K562 (cell line): Measurements from ENCODE around the gene MYADML2. TPM values are rescaled to one million over a fixed set of nuclear protein-coding genes. Genes with fewer than 3 reads are reported as not detected.

Experiments used
- ATAC-seq: fragments of 200-7000 bp; cut with Tn5 transposase; 3 replicates; pipeline ENCODE4 v1.9.1; 2020; ENCODE audit warnings: moderate library complexity
- BruUV-seq: library from RNA; stranded (reverse); fragments of 400-500 nt; replicated peaks from 2 replicates; lab custom pipeline; 2021; lab: Mats Ljungman, UMichigan
- CTCF ChIA-PET: fragments of 300-600 bp; formaldehyde crosslinking; extraction: SDS; loops from one replicate; lab custom pipeline; 2021; ENCODE audit warnings: low intra/inter-chr PET ratio; lab: Yijun Ruan, JAX
- POLR2A ChIA-PET: fragments of 300-600, 350-650 bp; sonication (Branson Sonifier 250); formaldehyde crosslinking; extraction: SDS; loops from one replicate; lab custom pipeline; 2021; ENCODE audit warnings: antibody characterized with exemption, inconsistent platforms; lab: Yijun Ruan, JAX
- DNase-seq, 4 experiments: peaks; one replicate each; pipeline versions ENCODE4 v3.0.0 to v3.0.0-alpha.2; 2011 to 2018; ENCODE audit warnings: low spot score in 3 of 4, mixed read lengths in 3 of 4; ENCODE audit errors: extremely low read depth in 1 of 4
- FAIRE-seq: peaks from 2 replicates; lab custom pipeline; 2011; peaks lifted over from hg19 to GRCh38; lab: Jason Lieb, UNC
- H2AFZ ChIP-seq: 2 replicates; pipeline ENCODE4 v1.6.0; 2011; ENCODE audit warnings: low read depth, low read length, control low read depth, inconsistent platforms
- H3K27ac ChIP-seq: fragments of 200-600 bp; 3 replicates; pipeline ENCODE4 v1.8.0; 2011; ENCODE audit warnings: low read depth, mild to moderate bottlenecking, control low read depth, inconsistent platforms, low read length, moderate library complexity, mixed read lengths; ENCODE audit errors: extremely low read depth
- H3K27me3 ChIP-seq, 2 experiments: fragments of 300-600 bp in 1 of 2; 2 replicates in 1 of 2; 3 replicates in 1 of 2; pipeline versions ENCODE4 v1.6.0 to v1.8.0; 2011; ENCODE audit warnings: inconsistent platforms in 2 of 2, low read length in 2 of 2, mild to moderate bottlenecking in 1 of 2, mixed read lengths in 1 of 2, moderate library complexity in 1 of 2; ENCODE audit not compliant: control insufficient read depth in 2 of 2, insufficient read depth in 2 of 2
- H3K36me3 ChIP-seq: fragments of 300-600 bp; 3 replicates; pipeline ENCODE4 v1.8.0; 2011; ENCODE audit warnings: mild to moderate bottlenecking, low read length, inconsistent platforms; ENCODE audit not compliant: control insufficient read depth, insufficient read depth
- H3K4me1 ChIP-seq, 2 experiments: fragments of 200-600 bp in 1 of 2; replicated peaks in 1 of 2; 2 replicates in 1 of 2; 3 replicates in 1 of 2; pipeline versions ENCODE4 v1.5.1 to v1.8.0; 2011; ENCODE audit warnings: inconsistent platforms in 2 of 2, low read length in 2 of 2, mild to moderate bottlenecking in 1 of 2, mixed read lengths in 1 of 2, moderate library complexity in 1 of 2; ENCODE audit not compliant: control insufficient read depth in 2 of 2, insufficient read depth in 2 of 2
- H3K4me2 ChIP-seq: 2 replicates; pipeline ENCODE4 v1.6.1; 2011; ENCODE audit warnings: low read length, control low read depth, inconsistent platforms, mixed read lengths; ENCODE audit not compliant: insufficient read depth
- H3K4me3 ChIP-seq: fragments of 200-600 bp; sonication (generic), shearing (Covaris generic); 2 replicates; pipeline ENCODE4 v1.5.1; 2016; ENCODE audit warnings: control low read depth, inconsistent platforms
- H3K79me2 ChIP-seq: fragments of 200-600 bp; 3 replicates; pipeline ENCODE4 v1.8.0; 2011; ENCODE audit warnings: low read length, inconsistent platforms; ENCODE audit not compliant: control insufficient read depth, insufficient read depth
- H3K9ac ChIP-seq, 2 experiments: 2 replicates each; pipeline versions ENCODE4 v1.6.0 to v1.6.1; 2011; ENCODE audit warnings: low read depth in 2 of 2, low read length in 2 of 2, control low read depth in 1 of 2, inconsistent platforms in 1 of 2, mild to moderate bottlenecking in 1 of 2, mixed read lengths in 1 of 2; ENCODE audit not compliant: insufficient read depth in 1 of 2
- H3K9me1 ChIP-seq: one replicate; pipeline ENCODE4 v1.6.0; 2011; ENCODE audit warnings: inconsistent platforms, mild to moderate bottlenecking, low read length, moderate library complexity; ENCODE audit not compliant: control insufficient read depth, insufficient read depth
- H3K9me3 ChIP-seq: replicated peaks from 2 replicates; pipeline ENCODE4 v1.5.1; 2011; ENCODE audit warnings: low read depth, low read length, inconsistent platforms; ENCODE audit not compliant: control insufficient read depth, insufficient read depth
- H4K20me1 ChIP-seq: replicated peaks from 2 replicates; pipeline ENCODE4 v1.6.1; 2011; ENCODE audit warnings: low read length, inconsistent platforms, mixed read lengths; ENCODE audit not compliant: control insufficient read depth, insufficient read depth
- ADNP ChIP-seq: fragments of 200-800 bp; sonication (Bioruptor generic); IDR thresholded peaks from 2 replicates; pipeline ENCODE4 v1.6.1; 2016; ENCODE audit warnings: missing genetic modification characterization, missing compliant biosample characterization
- E2F1 ChIP-seq: sonication (generic); formaldehyde crosslinking; IDR thresholded peaks from 2 replicates; pipeline ENCODE4 v1.8.1; 2023; ENCODE audit warnings: mild to moderate bottlenecking, missing genetic modification reagents, moderate library complexity
- FIP1L1 ChIP-seq: fragments of 200-400 bp; formaldehyde crosslinking; IDR thresholded peaks from 2 replicates; pipeline ENCODE4 v1.6.1; 2018; ENCODE audit warnings: mild to moderate bottlenecking, low read depth, low read length; ENCODE audit not compliant: poor library complexity, severe bottlenecking
- HDAC1 ChIP-seq, 2 experiments: fragments of 450-650 bp; IDR thresholded peaks; 2 replicates each; pipeline ENCODE4 v1.6.1; 2016 to 2017; ENCODE audit warnings: inconsistent platforms in 1 of 2, mild to moderate bottlenecking in 1 of 2, moderate library complexity in 1 of 2
- HDAC8 ChIP-seq: fragments of 450-650 bp; IDR thresholded peaks from 2 replicates; pipeline ENCODE4 v1.6.1; 2016; ENCODE audit warnings: mild to moderate bottlenecking, missing genetic modification characterization, moderate library complexity, missing compliant biosample characterization
- HMGN3 ChIP-seq: IDR thresholded peaks from 2 replicates; pipeline ENCODE4 v1.6.1; 2011; ENCODE audit warnings: borderline replicate concordance, low read depth, mild to moderate bottlenecking, mixed read lengths, low read length; ENCODE audit not compliant: insufficient read length; ENCODE audit errors: extremely low read depth
- MYNN ChIP-seq, 2 experiments: sonication (generic); formaldehyde crosslinking in 1 of 2; IDR thresholded peaks; 2 replicates each; pipeline versions ENCODE4 v1.5.0 to v1.6.1; 2016 to 2020; ENCODE audit warnings: antibody characterized with exemption in 1 of 2, missing genetic modification reagents in 1 of 2
- NR3C1 ChIP-seq: sonication (generic); formaldehyde crosslinking; IDR thresholded peaks from 2 replicates; pipeline ENCODE4 v1.8.1; 2022; ENCODE audit warnings: missing genetic modification reagents
- POU5F1 ChIP-seq: fragments of 150-350 bp; IDR thresholded peaks from 2 replicates; pipeline ENCODE4 v1.6.1; 2014; ENCODE audit warnings: borderline replicate concordance, low read length, low read depth, mild to moderate bottlenecking; ENCODE audit not compliant: partially characterized antibody
- PPARD ChIP-seq: fragments of 250-450 bp; sonication (Bioruptor Pico); IDR thresholded peaks from 2 replicates; pipeline ENCODE4 v1.8.0; 2022; ENCODE audit warnings: inconsistent platforms, mild to moderate bottlenecking, moderate library complexity
- SMARCA4 ChIP-seq: fragments of 450-650 bp; IDR thresholded peaks from 2 replicates; pipeline ENCODE4 v1.6.1; 2016
- ZBTB1 ChIP-seq: sonication (generic); formaldehyde crosslinking; IDR thresholded peaks from 2 replicates; pipeline ENCODE4 v1.8.1; 2023; ENCODE audit warnings: missing genetic modification reagents, low read depth, mild to moderate bottlenecking, borderline replicate concordance
- ZNF133 ChIP-seq: fragments of 250-450 bp; sonication (Bioruptor Pico); IDR thresholded peaks from 2 replicates; pipeline ENCODE4 v1.4.0; 2020; ENCODE audit warnings: mild to moderate bottlenecking
- ZNF639 ChIP-seq, 2 experiments: fragments of 200-800 bp in 1 of 2; sonication (Bioruptor generic) in 1 of 2; sonication (generic) in 1 of 2; formaldehyde crosslinking in 1 of 2; IDR thresholded peaks in 1 of 2; conservative IDR thresholded peaks in 1 of 2; 2 replicates each; pipeline versions ENCODE4 v1.5.0 to v1.6.1; 2016 to 2020; ENCODE audit warnings: missing compliant biosample characterization in 1 of 2, missing genetic modification characterization in 1 of 2, missing genetic modification reagents in 1 of 2
- WGBS: fragments of 100-300 bp; shearing (Covaris generic); methylation state at CpG from one replicate; pipeline ENCODE4 v1.1.6; 2016; ENCODE audit warnings: low coverage, mixed read lengths; ENCODE audit not compliant: insufficient coverage; ENCODE audit errors: missing lambda C conversion rate; 5-methylcytosine and 5-hydroxymethylcytosine counted together
- in situ Hi-C: fragments of 300-500 bp; cut with MboI; formaldehyde crosslinking; loops from 4 replicates; pipeline ENCODE4 v1.15.0; 2018; ENCODE audit warnings: inconsistent platforms, mixed read lengths
- intact Hi-C: fragments of 100-400 bp; cut with micrococcal nuclease; formaldehyde crosslinking; loops from 2 replicates; pipeline ENCODE4 v1.14.2; 2022
- polyA plus RNA-seq, 8 experiments: library from polyadenylated mRNA; depleted of rRNA in 4 of 8; stranded (reverse) in 5 of 8; unstranded in 3 of 8; fragments of >200 nt; fragmentation: Nextera tagmentation in 2 of 8; fragmentation: Illumina TruSeq in 1 of 8; extraction: Ambion mirVana in 2 of 8; extraction: Trizol in 1 of 8; gene quantifications; 2 replicates each; pipeline versions ENCODE4 v1.2.1 to v1.2.3, GENCODE V29; 2011 to 2014; ENCODE audit warnings: inconsistent platforms in 1 of 8, missing spikeins in 1 of 8
- total RNA-seq, 7 experiments: library from RNA; depleted of rRNA in 6 of 7; stranded (reverse); fragments of >200 nt in 6 of 7; fragmentation: Illumina TruSeq in 2 of 7; extraction: Trizol in 2 of 7; gene quantifications; 2 replicates each; pipeline versions ENCODE4 v1.2.1 to v1.2.3, GENCODE V29; 2011 to 2021; ENCODE audit warnings: low replicate concordance in 1 of 7
- TF ChIP-seq, protein P1 (sequence below): fragments of 250-450 bp; sonication (Bioruptor Pico); IDR thresholded peaks from 2 replicates; pipeline ENCODE4 v1.8.0; 2022; ENCODE audit warnings: moderate library complexity, mild to moderate bottlenecking, inconsistent platforms

The MYADML2 gene
- total and polyA plus RNA-seq, 9 of the 15 experiments (the other 6 are each of a cell fraction or from before 2014, with no cell fraction given): not detected

DNA sequence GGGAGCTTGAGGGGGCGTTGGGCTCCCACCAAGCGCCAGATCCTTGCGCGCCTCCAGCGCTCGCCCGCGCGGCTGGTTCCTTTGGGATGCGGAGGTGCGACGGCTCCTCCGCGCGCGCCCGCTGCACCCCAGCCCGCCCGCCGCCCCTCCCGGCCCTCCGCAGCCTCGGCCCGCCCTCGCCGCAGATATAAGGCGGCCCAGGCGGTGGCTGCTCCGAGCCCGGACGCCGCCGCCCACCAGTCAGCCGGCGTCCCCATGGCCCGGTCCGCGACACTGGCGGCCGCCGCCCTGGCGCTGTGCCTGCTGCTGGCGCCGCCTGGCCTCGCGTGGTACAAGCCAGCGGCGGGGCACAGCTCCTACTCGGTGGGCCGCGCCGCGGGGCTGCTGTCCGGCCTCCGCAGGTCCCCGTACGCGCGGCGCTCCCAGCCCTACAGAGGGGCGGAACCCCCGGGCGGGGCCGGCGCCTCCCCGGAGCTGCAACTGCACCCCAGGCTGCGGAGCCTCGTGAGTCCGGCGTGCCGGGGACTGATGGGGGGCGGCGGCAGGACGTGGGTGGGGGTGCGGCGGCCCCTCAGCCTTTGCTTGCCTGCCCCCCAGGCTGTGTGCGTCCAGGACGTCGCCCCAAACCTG is 44.9 kb downstream of the MYADML2 start, which contains the start of gene NPB:
Gene NPB, plus strand, starts transcription at position 216 of the 630 bp plus-strand sequence. Its CDS starts 40 bp downstream, at position 256.
- POLR2A ChIA-PET: interaction anchor here (0.6 to 1.7 kb wide), 8 partner anchors 9 to 251 kb away, joined by 3 to 10 read pairs (median 4); partner anchors contain the start of genes ANAPC11 and PCYT2
- DNase-seq (peak; percentile 65 to 73 (median 68)), ATAC-seq (peak; percentile 86), FAIRE-seq (no peak)
- Histone ChIP-seq H3K9ac (peak within 1 kb of the TSS in 1 of 2 experiments; percentile 89; a peak in 3 of 4 replicates), H4K20me1 (peaks cover 9% of the 10 kb centered on the region; the same call in 1 of the 2 replicates), H3K27ac (peak within 1 kb of the TSS; percentile 27; the same call in 1 of the 3 replicates), H3K79me2 (no peaks in the 10 kb centered on the region), H3K4me1 (peaks cover 10 to 84% of the 10 kb centered on the region in 2 experiments), H3K27me3 (no peaks in the 10 kb centered on the region), H3K36me3 (peaks cover 74% of the 10 kb centered on the region; the same call in 2 of the 3 replicates), H3K9me1 (no peaks in the 10 kb centered on the region), H3K9me3 (no peaks in the 10 kb centered on the region), H3K4me3 (peak within 1 kb of the TSS; percentile 32; the same call in 1 of the 2 replicates), H2AFZ (no peak within 1 kb of the TSS), H3K4me2 (peak within 1 kb of the TSS; percentile 51)
- intact Hi-C loops: no loop called here
- under 1% methylated on average over 26 of the region's 79 CpGs for WGBS
- CTCF ChIA-PET: no interaction called here
- in situ Hi-C loops: no loop called here
- BruUV-seq: no TSS peak
- TF ChIP-seq ZBTB1 (no peak), HDAC1 (IDR thresholded peaks at IDR 0.05) (no peak), ADNP (tag) (no peak), FIP1L1 (no peak), ZNF133 (CRISPR knock-in tag) (no peak), PPARD (CRISPR knock-in tag) (no peak), E2F1 (CRISPR knock-in tag) (no peak), NR3C1 (CRISPR knock-in tag) (no peak), MYNN (IDR thresholded peaks at IDR 0.05) (no peak), MYNN (CRISPR knock-in tag; IDR thresholded peaks at IDR 0.05) (no peak), HDAC8 (tag) (no peak), POU5F1 (no peak), SMARCA4 (no peak), HMGN3 (peak; percentile 72), ZNF639 (CRISPR knock-in tag; conservative IDR thresholded peaks at IDR 0.05 in 1 of 2, IDR thresholded peaks at IDR 0.05 in 1 of 2) (no peak)
- TF ChIP-seq, protein P1, sequence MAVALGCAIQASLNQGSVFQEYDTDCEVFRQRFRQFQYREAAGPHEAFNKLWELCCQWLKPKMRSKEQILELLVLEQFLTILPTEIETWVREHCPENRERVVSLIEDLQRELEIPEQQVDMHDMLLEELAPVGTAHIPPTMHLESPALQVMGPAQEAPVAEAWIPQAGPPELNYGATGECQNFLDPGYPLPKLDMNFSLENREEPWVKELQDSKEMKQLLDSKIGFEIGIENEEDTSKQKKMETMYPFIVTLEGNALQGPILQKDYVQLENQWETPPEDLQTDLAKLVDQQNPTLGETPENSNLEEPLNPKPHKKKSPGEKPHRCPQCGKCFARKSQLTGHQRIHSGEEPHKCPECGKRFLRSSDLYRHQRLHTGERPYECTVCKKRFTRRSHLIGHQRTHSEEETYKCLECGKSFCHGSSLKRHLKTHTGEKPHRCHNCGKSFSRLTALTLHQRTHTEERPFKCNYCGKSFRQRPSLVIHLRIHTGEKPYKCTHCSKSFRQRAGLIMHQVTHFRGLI (CRISPR knock-in tag): no peak; the same call in 1 of the 2 replicates
